GM12872 (cell line): Measurements from ENCODE around the gene PLBD2.

Source experiments
- TF ChIP-seq, protein P1 (sequence below): IDR thresholded peaks from 3 replicates; pipeline ENCODE4 v1.5.1; 2011; ENCODE audit warnings: low read depth, mild to moderate bottlenecking, low read length, moderate library complexity; ENCODE audit not compliant: insufficient read depth

The PLBD2 gene

DNA sequence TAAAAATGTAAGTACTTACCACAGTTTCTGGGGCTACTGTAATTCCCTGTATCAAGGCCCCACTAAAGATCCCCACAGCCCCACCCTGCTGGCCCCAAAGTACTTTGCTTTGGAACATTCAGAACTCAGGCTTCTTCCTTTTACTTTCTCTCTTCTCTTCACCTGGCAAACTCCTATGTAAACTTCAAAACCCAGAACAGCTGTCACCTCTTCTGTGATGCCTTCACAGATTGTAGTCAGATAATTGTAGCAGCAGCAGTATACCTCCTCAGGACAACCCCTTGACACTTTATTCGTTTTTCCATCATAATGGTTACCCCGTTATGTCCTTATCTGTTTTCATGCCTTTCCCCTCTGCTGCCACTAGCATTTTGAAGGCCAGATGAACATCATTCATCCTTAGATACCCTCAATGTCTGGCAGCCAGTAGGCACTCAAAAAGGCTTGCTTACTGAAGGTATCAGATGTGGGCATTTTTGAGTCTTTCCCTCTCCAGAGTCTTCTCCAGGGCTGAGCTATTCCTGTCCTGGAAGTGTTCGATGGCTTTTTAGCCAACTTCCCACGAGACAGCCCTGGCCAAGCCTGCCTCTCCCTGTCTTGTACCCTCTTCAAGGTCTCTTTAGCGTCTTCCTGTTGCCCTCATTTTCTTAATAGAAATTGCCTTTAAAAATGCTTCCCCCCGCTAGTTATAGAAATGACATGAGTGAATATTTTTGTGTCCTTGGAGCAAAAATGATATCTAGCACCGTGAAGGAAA lies 7.4 kb downstream of the PLBD2 start:
- TF ChIP-seq, protein P1, sequence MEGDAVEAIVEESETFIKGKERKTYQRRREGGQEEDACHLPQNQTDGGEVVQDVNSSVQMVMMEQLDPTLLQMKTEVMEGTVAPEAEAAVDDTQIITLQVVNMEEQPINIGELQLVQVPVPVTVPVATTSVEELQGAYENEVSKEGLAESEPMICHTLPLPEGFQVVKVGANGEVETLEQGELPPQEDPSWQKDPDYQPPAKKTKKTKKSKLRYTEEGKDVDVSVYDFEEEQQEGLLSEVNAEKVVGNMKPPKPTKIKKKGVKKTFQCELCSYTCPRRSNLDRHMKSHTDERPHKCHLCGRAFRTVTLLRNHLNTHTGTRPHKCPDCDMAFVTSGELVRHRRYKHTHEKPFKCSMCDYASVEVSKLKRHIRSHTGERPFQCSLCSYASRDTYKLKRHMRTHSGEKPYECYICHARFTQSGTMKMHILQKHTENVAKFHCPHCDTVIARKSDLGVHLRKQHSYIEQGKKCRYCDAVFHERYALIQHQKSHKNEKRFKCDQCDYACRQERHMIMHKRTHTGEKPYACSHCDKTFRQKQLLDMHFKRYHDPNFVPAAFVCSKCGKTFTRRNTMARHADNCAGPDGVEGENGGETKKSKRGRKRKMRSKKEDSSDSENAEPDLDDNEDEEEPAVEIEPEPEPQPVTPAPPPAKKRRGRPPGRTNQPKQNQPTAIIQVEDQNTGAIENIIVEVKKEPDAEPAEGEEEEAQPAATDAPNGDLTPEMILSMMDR = no peak

DNA sequence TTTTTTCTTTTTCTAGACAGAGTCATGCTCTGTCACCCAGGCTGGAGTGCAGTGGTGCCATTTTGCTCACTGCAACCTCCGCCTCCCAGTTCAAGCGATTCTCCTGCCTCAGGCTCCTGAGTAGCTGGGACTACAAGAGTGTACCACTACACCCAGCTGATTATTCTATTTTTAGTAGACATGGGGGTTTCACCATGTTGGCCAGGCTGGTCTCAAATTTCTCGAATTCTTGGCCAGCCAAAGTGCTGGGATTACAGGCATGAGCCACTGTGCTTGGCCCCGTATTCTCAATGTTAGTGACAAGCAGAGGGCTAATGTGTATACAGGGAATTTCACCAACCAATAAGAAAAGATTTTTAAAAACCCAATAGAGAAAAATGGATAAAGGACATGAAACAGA lies 8.4 kb downstream of the PLBD2 start:
- TF ChIP-seq, protein P1 = no peak

DNA sequence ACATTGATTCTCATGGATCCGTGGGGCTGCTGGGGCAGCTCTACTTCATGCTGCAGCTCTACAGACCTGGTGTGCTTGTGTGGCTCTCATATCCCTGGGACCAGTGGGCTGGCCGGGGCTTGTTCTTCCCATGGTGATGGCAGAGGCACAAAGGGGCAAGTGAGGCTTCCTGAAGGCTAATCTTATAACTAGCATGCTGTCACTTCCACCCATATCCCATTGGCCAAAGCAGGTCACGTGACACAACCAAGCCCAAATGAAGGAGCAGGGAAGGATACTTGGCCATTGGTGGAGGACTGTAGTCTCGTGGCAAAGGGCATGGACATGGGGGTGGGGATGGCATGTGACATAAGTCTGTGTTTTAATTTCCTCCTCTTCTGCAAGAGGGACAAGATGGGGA lies 9.9 kb downstream of the PLBD2 start:
- TF ChIP-seq, protein P1 = no peak

DNA sequence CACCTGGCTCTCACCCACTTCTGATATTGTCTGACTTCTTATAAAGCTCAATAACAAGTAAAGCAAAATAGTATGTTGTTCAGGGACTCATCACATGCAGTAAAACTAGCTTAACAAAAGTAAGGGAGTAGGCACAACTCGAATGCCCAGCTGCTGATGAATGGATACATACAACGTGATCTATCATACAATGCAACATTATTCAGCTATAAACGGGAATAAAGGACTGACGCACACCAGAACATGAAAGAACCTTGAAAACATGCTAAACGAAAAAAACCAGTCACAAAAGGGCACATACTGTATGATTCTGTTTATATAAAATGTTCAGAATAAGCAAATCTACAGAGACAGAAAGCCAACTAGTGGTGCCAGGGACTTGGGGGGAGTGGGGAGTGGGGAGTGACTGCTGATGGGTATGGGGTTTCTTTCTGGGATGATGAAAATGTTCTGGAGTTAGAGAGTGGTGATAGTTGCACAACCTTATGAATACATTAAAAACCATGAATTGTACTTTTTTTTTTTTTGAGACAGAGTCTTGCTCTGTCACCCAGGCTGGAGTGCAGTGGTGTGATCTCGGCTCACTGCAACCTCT lies 11.1 kb downstream of the PLBD2 start:
- TF ChIP-seq, protein P1 = no peak

DNA sequence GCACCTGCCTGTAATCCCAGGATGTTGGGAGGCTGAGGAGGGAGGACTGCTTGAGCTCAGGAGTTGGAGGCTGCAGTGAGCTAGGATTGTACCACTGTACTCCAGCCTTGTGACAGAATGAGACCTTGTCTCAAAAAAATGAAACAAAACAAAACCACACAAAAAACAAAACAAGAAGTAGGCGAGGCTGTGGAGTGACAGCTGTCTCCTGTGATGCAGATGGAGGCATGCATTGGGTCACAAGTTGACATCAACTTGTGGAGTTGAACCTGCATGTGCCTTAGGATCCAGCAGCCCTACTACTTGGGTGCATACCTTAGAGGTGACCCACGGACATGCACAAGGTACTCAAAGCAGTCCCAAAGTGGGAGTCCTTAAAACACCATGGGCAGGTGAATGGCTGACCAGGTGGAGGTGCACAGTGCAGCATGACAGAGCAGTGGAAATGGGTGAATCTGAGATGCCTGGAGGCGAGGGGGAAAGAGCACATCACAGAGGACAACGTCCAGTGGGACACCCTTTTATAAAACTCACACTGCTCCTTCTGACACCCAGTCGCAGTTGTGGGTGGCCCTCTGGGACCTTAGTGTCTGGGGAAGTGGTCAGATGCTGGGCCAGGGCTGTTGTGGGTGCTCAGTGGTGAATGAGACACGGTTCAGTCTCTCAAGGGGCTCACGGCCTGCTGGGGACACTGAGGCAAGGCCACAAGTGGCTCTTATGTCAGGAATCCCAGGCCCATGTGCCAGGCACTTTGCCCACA lies 12.7 kb downstream of the PLBD2 start:
- TF ChIP-seq, protein P1 = no peak

DNA sequence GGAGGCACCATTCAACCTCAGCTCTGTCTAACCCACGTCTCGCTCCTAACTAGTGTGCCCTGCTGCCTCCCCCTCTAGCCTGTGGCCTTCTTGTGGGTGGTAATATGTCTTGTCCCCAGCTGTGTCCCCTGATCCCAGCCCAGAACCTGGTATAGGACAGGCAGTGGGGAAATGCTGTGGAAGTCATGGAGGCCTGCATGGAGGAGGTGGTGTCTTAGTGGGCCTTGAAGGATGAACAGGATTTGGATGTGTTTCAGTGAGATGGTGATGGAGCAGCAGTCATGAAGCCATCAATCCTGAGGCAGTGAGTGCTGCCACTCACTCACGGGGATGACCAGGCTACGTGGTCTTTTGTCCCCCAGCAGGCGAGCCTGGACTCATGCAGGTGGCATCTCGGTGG lies 13.4 kb downstream of the PLBD2 start:
- TF ChIP-seq, protein P1 = no peak

DNA sequence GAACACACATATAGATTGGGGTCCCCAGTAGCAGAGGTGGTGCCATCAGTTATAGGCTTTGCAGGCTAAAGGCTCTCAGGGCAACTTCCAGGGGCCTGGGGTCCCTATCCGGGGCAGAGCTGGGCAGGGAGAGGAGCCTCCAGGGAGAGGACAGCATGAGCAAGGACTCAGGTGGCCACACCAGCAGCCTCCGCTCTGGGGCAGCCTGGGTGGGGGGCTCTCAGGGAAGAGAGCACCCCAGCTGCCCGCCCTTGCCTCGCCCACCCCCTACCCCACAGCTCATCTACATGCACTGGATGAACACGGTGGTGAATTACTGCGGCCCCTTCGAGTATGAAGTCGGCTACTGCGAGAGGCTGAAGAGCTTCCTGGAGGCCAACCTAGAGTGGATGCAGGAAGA lies 14.0 kb downstream of the PLBD2 start:
- TF ChIP-seq, protein P1 = no peak
